IPS DF 4.7 (cell line): Measurements from ENCODE around the gene HOXA3.

Source experiments
- DNase-seq: peaks from one replicate; pipeline ENCODE4 v3.0.0-alpha.2; 2013; ENCODE audit warnings: low spot score; ENCODE audit errors: extremely low read depth

The HOXA3 gene

DNA sequence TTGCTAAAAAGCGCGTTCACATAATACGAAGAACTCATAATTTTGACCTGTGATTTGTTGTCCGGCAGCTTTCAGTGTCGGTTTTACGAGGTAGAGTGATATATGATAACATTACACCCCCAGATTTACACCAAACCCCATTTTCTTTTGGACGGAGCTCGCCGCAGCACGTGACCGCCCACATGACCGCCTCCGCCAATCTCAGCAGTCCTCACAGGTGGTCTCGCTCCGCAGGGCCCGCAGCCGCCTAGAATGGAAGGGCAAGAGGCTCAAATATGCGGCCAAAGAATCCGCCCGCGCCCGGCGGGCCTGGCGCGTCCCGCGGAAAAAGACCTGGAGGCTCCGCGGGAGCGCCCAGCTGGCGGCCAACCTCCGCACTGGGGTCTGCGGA, 4.1 kb upstream of the HOXA3 start, which contains the start of gene HOXA7:
Gene HOXA7, minus strand, starts transcription at position 168 of the 391 bp plus-strand sequence. Its CDS starts 130 bp downstream, at position 38.
- no peak for DNase-seq

DNA sequence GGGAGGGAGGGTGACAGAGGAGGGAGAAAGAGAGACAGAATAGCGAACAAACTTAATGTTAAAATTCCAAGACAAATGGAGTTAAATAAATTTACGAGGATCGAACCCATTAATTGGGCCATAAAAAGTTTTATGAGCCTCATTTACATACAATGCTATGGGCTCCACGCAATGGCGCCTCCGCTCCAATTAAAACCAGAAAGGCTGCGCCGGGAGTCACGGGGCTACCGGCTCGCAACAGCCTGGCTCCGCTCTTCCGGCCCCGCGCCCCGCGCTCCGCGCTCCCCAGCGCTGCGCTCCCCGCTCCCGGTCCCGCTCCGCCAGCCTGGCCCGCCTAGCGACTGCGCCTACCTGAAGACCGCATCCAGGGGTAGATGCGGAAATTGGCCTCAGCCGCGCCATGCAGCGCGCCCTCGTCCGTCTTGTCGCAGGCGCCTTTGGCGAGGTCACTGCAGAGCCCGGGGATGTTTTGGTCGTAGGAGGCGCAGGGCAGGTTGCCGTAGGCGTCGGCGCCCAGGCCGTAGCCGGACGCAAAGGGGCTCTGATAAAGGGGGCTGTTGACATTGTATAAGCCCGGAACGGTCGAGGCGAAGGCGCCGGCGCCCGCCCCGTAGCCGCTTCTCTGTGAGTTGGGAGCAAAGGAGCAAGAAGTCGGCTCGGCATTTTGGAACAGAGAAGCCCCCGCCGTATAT, 3.6 kb upstream of the HOXA3 start:
- DNase-seq: no peak

DNA sequence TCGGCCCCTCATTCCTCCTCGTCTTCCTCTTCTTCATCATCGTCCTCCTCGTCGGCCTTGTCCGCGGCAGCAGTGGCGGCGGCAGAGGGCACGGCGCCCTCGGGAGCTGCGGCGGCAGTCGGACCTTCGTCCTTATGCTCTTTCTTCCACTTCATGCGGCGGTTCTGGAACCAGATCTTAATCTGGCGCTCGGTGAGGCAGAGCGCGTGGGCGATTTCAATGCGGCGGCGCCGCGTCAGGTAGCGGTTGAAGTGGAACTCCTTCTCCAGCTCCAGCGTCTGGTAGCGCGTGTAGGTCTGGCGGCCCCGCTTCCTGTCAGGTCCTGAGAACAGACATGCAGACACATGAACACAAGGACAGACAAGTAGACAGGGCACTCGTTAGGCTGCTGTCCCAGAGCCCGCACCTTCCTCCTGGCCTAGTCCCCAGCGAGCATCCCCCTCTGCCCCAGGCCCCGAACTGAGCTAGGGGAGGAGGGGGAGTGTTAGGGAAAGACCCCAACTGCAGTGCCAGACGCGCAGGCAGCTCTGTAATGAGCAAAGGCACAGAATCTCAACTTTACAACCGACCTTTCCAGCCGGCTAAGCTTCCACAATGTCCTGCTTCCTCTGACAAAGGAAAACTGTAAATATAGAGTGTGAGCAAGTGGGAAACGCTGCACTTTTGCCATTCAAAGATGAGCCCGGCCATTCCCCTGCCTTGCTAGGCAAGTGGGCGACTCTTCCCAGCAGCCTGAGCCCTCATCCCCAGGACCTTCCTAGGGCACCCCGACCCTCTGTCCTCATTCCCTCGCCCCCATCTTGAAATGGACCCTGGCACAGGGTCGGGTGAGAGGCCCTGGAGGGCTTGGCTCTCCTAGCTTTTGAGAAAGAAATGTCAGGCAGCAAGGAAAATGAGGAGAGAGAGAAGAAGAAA, 2.8 kb upstream of the HOXA3 start:
- no peak for DNase-seq

DNA sequence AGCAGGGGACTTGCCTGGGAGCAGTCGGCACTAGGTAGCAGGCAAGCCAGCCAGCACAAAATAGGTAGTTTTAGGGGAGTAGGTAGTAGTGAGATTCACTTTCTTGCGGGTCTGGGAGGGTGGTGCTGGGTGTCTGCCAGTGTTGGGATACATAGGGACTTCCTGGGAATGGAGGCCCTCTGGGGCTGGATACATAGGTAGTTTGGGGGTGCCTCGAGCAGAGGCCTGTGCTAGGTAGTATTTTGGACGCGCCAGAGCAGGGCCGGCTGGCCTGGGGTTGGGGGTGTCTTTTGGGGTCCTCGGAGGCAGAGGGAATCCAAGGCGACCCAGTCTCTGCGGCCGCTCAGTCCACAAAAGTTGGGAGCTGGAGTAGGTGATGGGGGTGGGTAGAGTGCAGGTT, 2.0 kb upstream of the HOXA3 start:
- no peak for DNase-seq

DNA sequence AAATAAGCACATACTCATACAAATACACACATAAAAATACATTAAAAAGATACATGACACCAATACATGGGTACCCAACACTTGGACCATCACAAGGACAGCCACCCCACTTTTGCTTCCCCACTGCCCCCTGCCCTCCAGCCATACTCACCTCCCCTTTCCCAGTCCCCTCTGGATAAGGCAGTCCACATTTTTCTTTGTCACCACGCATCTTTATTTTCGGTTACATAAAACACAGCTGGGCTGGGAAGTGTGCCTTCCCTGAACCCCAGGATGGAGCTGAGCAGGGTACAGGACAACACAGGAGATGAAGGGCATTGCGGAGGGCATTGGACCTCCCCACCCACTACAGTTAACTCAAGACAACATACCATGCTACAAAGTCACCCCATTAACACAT, 1.1 kb upstream of the HOXA3 start:
- no peak for DNase-seq

DNA sequence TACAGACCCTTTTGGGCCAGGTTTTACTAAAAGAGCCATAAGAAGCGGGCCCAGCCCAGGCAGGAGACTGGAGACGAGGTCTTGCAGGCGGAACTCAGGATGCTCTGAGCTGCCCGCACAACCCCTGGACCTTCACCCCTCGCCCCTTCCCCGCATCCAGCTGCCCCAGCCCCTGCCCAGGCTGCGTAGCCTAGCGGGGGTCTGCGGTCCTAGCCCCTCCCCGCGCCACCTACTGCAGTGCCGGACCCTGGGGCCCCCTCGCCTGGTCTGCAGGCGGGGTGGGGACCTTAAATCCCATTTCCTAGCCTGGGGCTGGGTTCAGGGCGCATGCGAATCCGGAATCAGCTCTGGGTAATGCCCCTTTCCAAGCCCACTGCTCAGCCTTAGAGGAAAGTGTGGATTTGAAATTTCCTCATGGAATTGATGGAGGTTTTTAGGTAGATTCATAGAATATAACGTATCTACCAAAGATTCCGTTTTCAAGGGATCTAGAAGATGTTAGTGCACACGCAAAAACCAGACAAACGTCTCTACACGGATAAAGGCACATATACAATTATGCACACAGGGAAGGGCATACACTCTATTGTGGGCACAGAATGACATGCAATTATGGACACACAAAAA, 546 bp upstream of the HOXA3 start:
- DNase-seq: no peak

DNA sequence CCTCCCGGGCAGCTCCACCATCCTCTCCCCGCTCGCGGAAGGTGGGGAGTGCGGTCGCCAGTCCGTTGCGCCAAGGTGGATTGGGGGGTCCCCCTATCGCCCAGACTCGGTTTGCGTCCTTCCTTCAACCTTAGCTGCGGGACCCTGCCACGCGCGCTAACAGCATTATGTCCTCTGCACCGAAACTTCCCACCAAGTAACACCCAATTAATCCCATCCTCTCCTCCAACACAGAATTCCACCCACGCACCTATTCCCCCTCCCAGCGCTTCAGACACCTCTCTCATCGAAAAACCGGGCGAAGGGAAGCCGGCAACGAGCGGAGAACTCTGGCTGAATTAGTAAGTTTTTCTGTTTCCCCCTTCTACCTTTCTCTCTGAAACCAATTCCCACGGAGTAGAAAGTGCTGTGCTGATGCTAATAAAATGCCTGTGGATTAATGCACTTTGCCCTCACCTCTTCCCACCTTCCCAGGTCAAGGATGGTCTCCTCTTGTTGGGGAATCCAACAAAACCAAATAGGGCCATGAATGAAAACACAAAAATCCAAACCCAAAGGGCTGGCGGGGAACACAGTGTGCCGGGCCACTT, 947 bp downstream of the HOXA3 start:
- DNase-seq: no peak

DNA sequence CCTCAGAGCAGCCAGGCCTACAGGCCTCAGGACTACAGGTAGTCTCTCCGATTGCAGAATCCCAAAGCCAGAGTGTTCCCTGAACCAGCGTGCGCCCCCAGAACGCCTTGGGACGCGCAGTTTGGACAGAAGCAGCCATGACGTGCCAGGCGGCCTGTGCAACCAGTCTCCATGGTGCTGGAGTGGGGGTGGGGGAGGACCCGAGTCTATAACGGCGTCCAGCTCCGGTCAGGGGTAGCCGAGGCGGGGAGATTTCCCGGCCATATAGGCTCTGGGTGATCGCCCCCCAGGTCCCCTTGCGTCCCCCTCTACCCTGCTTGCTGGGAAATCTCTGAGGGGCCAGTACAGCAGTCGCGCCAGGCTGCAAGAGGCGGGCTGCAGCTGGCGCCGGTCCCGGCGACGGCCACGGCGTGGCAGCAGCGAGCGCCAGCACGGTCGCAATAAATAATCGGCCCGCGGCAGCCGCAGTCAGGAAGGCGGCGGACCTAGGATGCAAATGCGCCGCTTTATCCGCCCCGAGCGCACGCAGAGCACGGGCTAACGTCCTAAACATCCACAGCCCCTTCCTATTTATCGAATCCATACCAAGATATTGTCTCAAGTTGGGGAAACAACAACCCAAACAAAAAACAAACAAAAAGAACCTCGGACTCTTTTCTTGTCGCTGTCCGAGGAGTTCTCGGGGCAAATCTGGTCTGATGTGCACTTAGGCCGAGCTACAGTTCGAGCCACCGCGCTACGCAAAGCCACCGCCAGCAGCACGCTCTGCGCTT, 1.6 kb downstream of the HOXA3 start:
- no peak for DNase-seq

DNA sequence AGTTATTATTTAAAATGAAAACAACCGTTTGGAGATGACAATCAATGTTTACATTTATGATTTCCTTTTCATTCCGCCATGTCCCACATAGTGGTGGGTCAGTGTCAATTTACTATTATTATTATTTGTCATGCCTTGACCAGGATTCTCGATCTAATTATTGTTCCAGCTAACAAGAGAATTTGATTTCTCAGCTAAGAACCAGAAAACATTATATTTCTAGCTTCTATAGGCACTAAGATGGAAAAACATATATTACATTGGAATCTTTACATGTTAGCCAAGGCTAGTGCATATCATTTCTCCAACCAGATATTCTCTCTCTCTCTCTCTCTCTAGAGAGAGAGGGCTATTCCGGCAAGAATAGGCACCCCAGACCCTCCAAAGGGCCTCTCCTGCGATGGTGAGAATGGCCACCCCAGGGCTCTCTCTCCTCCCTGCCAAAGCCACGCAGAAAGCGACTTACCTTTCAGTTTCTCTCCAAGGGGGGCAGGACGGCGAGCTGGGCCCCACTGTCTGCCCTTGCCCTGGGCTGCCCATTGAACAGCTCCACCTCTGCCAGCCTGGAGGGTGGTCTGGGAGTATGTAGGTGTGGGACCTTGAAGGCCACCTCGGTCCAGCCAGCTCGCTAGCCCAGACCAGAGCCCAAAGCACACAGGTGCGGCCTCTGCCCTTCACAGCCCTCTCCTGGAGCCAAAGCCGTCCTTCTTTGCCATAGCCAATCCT, 2.4 kb downstream of the HOXA3 start:
- no peak for DNase-seq

DNA sequence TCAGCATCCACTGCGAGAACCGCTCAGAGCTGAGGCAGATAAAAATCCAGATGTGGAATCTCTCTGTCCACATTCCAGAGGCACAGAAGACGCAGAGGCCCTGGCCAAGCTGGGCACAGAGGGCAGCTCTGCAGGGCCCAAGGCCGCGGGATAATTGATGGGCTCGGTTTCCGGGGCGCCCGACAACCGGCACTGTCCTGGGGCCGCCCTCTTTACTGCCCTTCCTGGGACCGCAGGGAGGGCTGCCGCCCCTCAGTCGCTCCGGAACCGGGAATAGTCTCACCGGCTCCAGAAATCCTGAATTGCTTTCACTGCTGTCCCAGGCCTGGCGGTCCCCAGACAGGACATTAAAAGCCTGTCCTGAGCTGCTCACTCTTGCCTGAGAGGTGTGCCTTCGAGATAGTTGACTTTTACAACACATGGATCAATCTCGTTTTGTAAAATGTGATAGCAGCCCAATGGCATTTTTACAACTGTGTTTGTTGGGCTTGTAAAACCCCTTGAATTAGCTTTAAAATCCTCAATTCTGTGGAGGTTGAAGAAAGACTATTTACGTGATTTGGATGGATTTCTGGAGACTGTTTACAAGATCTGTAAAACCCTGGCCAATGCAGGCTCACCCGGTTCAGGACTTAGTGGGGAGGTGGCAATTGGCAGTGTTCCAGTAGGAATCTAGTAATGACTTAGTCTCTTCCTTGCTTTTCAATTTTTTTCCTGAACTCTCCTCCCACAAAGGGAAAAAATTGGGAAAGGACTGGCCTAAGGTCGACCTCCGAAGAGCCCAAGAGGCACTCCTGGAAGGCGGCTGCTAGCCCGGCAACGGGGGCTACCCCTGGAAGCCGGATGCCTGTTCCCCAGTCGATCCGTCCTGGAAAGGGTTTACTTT, 3.4 kb downstream of the HOXA3 start:
- DNase-seq: no peak

DNA sequence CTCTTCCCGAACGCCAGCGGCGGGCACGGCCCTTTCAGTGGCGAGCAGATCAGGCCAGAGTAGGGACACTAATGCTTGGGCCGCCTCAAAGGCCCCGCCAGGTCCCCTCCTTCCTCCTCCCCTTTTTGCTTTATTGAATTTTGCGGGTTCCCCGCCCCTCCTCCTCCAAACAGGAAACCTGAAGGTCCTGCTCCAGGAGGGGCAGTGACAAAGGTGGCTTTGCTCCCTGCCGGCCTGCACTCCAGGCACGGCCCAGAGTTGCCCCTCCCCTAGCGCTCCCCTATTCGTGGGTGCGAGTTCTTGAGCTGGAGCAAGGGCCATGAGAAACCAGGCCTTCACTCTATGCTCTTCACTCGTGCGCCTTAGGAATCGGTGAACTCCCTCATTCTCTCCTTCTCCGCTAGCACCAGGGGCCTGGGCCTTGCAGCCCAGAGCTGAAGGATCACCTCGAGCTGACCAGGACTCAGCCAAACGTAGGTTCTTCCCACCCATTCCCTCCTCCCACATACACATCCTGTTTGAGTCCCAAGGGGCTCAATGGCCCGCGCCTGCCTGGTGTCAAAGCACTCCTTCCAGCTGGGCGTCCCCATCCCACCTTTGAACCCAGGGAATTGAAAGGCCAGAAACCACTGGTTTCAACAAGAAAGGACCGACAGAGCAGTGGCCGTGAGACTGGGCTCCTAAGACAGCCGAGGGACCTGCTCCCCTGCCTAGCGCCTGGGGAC, 4.2 kb downstream of the HOXA3 start:
- DNase-seq: no peak

DNA sequence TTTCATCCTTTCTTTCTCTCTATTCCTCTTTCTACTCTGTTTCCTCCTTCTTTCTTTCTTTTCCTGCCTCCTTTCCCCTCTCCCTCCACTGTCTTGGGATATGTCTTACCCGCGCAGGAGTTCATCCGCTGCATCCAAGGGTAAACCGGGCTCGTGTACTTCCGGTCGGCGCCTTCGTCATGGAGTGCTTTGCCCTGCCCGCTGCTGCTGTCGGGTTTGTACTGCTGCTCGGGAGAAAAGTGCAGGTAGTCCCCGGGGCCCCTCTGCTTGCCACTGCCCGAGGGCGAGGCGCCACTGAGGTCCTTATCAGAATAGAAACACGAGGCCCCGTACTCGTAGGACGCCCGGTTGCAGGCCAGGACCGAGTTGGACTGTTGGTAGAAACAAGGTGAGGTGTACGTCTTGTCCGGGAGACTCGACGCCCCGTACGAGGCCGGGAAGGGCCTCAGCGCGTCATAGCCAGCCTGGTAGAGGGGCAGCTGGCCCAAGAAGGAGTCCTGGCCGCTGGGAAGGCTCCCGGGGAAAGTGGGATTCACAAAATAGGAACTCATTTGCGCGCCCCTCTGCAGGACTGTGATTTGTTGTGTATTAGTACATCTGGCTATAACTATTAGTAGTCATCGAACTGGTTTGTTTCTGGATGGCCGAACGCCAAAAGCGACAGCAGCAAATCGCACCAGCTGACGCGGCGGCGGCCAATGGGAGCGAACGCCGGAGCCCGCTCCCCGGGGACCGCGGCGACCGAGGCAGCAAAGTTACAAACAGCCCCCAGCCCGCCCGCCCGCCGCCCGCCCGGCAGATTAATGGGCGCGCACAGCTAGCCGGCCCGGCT, 5.0 kb downstream of the HOXA3 start, which contains the start of gene HOXA6:
Gene HOXA6, minus strand, starts transcription at position 576 of the 832 bp plus-strand sequence. Its CDS starts 25 bp downstream, at position 551.
- DNase-seq: no peak

DNA sequence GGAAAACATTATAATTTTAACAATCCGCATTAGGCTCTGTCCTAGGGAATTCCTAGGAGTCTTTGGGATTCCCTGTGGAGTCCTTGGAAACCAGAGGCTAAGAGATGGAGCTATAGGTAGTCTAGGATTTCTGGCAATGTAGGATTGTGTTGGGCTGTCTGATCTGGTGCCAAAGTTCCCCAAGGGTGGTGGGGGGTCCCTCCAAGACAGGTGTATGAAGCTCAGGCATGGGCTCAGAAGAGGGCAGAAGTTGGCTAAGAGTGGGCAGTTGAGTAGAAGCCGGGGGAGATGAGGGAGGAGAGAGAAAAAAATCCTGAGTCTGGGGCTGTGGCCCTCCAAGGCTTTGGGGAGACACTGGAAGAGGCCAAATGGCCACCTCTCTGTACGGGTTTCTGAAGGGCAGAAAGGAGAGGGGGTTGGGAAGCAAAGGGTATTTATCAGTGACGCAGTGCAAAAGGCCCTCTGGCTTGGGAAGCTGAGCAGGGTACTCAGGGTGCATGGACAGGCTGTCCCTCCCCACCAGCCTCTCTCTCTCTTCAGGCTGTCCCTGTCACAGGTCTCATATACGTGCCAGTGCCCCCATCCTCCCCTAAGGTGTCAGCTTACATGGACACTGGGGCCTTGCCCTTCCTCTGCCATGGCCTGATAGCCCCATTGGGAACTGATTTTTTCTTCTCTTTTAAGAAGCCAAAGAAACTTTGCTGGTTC, 5.7 kb downstream of the HOXA3 start:
- DNase-seq: no peak

DNA sequence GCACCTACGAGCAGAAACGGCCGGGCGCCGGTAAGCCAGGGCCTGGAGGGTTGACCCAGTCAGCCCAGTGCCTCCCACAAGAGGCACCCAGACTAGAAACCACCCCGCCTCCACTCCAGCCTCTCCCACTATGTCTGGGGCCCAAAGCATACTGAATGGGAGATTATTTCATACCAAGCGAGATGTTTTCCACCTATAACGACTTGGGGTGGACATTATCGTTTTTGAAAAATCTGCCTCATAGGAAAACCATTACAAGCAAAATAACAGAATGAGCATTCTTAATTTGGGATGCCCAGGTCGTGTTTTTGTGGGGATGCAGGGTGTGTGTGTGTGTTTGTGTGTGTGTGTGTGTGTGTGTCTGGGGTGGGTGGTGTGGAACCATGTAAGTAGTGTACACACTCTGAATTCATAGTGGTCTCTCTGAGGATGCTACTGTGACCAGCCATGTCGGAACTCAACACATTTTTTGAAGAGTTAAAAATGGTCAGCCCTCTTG, 6.4 kb downstream of the HOXA3 start:
- DNase-seq: no peak

DNA sequence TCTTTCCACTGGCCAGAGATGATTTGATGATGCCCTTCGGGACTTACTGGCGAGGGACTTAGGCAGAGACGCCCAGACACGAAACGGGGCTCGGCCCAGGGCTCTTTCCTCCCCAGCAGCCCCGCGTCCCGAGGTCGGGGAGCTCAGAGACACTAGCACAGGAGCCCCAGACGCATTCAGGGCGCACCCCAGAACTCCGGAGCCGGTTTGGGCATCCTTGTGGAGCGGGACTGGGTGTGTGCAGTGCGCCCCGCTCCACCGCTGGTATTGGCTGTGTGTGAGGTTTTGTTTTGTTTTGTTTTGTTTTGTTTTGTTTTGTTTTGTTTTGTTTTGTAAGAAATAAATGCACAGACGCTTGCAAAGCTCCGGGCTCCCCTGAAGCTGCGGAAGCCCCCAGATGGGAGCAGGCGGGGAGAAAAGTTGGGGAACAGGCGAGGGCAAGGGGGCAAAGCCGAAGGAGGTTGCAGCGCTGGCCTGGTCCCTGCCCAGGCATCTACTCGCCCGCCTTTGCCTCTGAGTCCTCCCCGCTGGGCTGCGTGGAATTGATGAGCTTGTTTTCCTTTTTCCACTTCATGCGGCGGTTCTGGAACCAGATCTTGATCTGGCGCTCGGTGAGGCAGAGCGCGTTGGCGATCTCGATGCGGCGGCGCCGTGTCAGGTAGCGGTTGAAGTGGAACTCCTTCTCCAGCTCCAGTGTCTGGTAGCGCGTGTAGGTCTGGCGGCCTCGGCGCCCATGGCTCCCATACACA, 7.0 kb downstream of the HOXA3 start:
- no peak for DNase-seq

DNA sequence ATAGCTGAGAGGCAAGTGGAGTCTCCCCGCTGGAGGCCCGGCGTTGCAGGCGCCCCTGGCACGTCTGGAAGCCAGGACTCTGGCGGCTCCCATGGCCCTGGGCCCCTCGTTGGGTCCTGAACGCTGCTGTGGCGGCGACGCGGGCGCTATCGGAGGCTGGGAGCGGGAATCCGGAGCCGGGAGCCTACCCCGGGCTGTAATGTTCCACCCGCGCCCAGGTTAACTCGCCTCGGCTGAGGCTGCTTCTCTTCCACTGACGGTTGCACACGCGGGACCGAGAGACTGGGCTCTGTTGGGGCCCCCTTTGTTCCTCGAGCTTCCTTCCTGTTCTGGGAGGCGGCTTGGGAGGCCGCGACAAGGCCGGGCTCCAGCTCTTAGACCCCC, 7.6 kb downstream of the HOXA3 start:
- DNase-seq: no peak
